ENCODE results near the gene PLEKHO2.

PLEKHO2 gene

GRCh38 chr15:64911311-64912186 lies 69.8 kb downstream of the PLEKHO2 start, which contains the start of gene ANKDD1A:
ANKDD1A (plus strand) TSS chr15:64911902; CDS start chr15:64911931, 29 bp downstream.
- DNase-seq (ENCODE audit: low read depth, low spot score), result no peak
- H3K9ac ChIP-seq (ENCODE audit: insufficient read length, low read depth), result peak within 1 kb of the TSS; percentile 76

GRCh38 chr15:64912379-64913325 lies 70.9 kb downstream of the PLEKHO2 start:
- Histone ChIP-seq H3K9ac (ENCODE audit: insufficient read length, low read depth) (peak overlapping the region; percentile 76), H3K4me3 (ENCODE audit: insufficient read length, low read depth) (peak overlapping the region; percentile 58), H3K4me1 (ENCODE audit: insufficient read depth, insufficient read length) (peaks cover 30% of the 10 kb centered on the region), H3K36me3 (ENCODE audit: insufficient read depth, insufficient read length, low read length) (no peaks in the 10 kb centered on the region), H3K27me3 (ENCODE audit: insufficient read depth, insufficient read length) (peaks cover 38% of the 10 kb centered on the region), H3K9me3 (ENCODE audit: insufficient read depth, low read length) (no peaks in the 10 kb centered on the region)
- no peak for DNase-seq (ENCODE audit: low read depth, low spot score)
- TF ChIP-seq YY1 (IDR thresholded peaks at IDR 0.05; ENCODE audit: insufficient read depth, insufficient read length), result no peak
- TF ChIP-seq SUZ12 (IDR thresholded peaks at IDR 0.05; ENCODE audit: extremely low read depth, insufficient read depth, insufficient read length), result no peak
- TF ChIP-seq ZNF274 (IDR thresholded peaks at IDR 0.05; ENCODE audit: low read depth, low read length), result no peak

More at GRCh38 chr15:64911311-64912186, 69.8 kb downstream of the PLEKHO2 start, which contains the start of gene ANKDD1A:
- H3K27me3 ChIP-seq (ENCODE audit: insufficient read depth, insufficient read length), result peaks cover 38% of the 10 kb centered on the region
- no peaks in the 10 kb centered on the region for H3K36me3 ChIP-seq (ENCODE audit: insufficient read depth, insufficient read length, low read length)
- peaks cover 20% of the 10 kb centered on the region for H3K4me1 ChIP-seq (ENCODE audit: insufficient read depth, insufficient read length)
- H3K4me3 ChIP-seq (ENCODE audit: insufficient read length, low read depth), result peak within 1 kb of the TSS; percentile 58
- TF ChIP-seq ZNF274 (IDR thresholded peaks at IDR 0.05; ENCODE audit: low read depth, low read length) (no peak), YY1 (IDR thresholded peaks at IDR 0.05; ENCODE audit: insufficient read depth, insufficient read length) (no peak), SUZ12 (IDR thresholded peaks at IDR 0.05; ENCODE audit: extremely low read depth, insufficient read depth, insufficient read length) (no peak)
- H3K9me3 ChIP-seq (ENCODE audit: insufficient read depth, low read length), result peaks cover 7% of the 10 kb centered on the region; the same call in 1 of the 2 replicates

GRCh38 chr15:64915518-64916227 lies 74.0 kb downstream of the PLEKHO2 start:
- DNase-seq (ENCODE audit: low read depth, low spot score), result peak; percentile 79
- peak overlapping the region; percentile 53 for H3K9ac ChIP-seq (ENCODE audit: insufficient read length, low read depth)
- peaks cover 26% of the 10 kb centered on the region for H3K27me3 ChIP-seq (ENCODE audit: insufficient read depth, insufficient read length)
- TF ChIP-seq YY1 (IDR thresholded peaks at IDR 0.05; ENCODE audit: insufficient read depth, insufficient read length), result no peak
- TF ChIP-seq ZNF274 (IDR thresholded peaks at IDR 0.05; ENCODE audit: low read depth, low read length), result no peak
- TF ChIP-seq SUZ12 (IDR thresholded peaks at IDR 0.05; ENCODE audit: extremely low read depth, insufficient read depth, insufficient read length), result no peak
- no peaks in the 10 kb centered on the region for H3K36me3 ChIP-seq (ENCODE audit: insufficient read depth, insufficient read length, low read length)
- H3K9me3 ChIP-seq (ENCODE audit: insufficient read depth, low read length), result no peaks in the 10 kb centered on the region
- peaks cover 30% of the 10 kb centered on the region for H3K4me1 ChIP-seq (ENCODE audit: insufficient read depth, insufficient read length)
- no peak overlapping the region for H3K4me3 ChIP-seq (ENCODE audit: insufficient read length, low read depth)

GRCh38 chr15:64916365-64916764 lies 74.7 kb downstream of the PLEKHO2 start:
- no peaks in the 10 kb centered on the region for H3K9me3 ChIP-seq (ENCODE audit: insufficient read depth, low read length)
- peaks cover 19% of the 10 kb centered on the region for H3K27me3 ChIP-seq (ENCODE audit: insufficient read depth, insufficient read length)
- DNase-seq (ENCODE audit: low read depth, low spot score), result no peak
- peaks cover 30% of the 10 kb centered on the region for H3K4me1 ChIP-seq (ENCODE audit: insufficient read depth, insufficient read length)
- no peak overlapping the region for H3K4me3 ChIP-seq (ENCODE audit: insufficient read length, low read depth)
- H3K36me3 ChIP-seq (ENCODE audit: insufficient read depth, insufficient read length, low read length), result no peaks in the 10 kb centered on the region
- TF ChIP-seq YY1 (IDR thresholded peaks at IDR 0.05; ENCODE audit: insufficient read depth, insufficient read length) (no peak), SUZ12 (IDR thresholded peaks at IDR 0.05; ENCODE audit: extremely low read depth, insufficient read depth, insufficient read length) (no peak), ZNF274 (IDR thresholded peaks at IDR 0.05; ENCODE audit: low read depth, low read length) (no peak)
- H3K9ac ChIP-seq (ENCODE audit: insufficient read length, low read depth), result peak overlapping the region; percentile 18

GRCh38 chr15:64917211-64917610 lies 75.5 kb downstream of the PLEKHO2 start:
- no peak overlapping the region for H3K9ac ChIP-seq (ENCODE audit: insufficient read length, low read depth)
- DNase-seq (ENCODE audit: low read depth, low spot score), result no peak
- no peaks in the 10 kb centered on the region for H3K9me3 ChIP-seq (ENCODE audit: insufficient read depth, low read length)
- H3K4me1 ChIP-seq (ENCODE audit: insufficient read depth, insufficient read length), result peaks cover 26% of the 10 kb centered on the region
- no peaks in the 10 kb centered on the region for H3K36me3 ChIP-seq (ENCODE audit: insufficient read depth, insufficient read length, low read length)
- no peak for TF ChIP-seq YY1 (IDR thresholded peaks at IDR 0.05; ENCODE audit: insufficient read depth, insufficient read length)
- no peak for TF ChIP-seq ZNF274 (IDR thresholded peaks at IDR 0.05; ENCODE audit: low read depth, low read length)
- TF ChIP-seq SUZ12 (IDR thresholded peaks at IDR 0.05; ENCODE audit: extremely low read depth, insufficient read depth, insufficient read length), result no peak
- H3K4me3 ChIP-seq (ENCODE audit: insufficient read length, low read depth), result no peak overlapping the region
- peaks cover 12% of the 10 kb centered on the region for H3K27me3 ChIP-seq (ENCODE audit: insufficient read depth, insufficient read length)

All from NT2/D1 (cell line).